Loucy (cell line): ENCODE data around the gene HOXA1.

Source experiments
- H2AFZ ChIP-seq: fragments of 200-600 bp; sonication (generic); 2 replicates; pipeline ENCODE4 v1.6.0; 2016; ENCODE audit warnings: antibody characterized with exemption, mild to moderate bottlenecking, low read length, moderate library complexity
- H3F3A ChIP-seq: fragments of 200-600 bp; 2 replicates; pipeline ENCODE4 v1.6.0; 2016; ENCODE audit warnings: antibody characterized with exemption, low read depth, mild to moderate bottlenecking
- H3K27me3 ChIP-seq: fragments of 200-600 bp; sonication (generic); 2 replicates; pipeline ENCODE4 v1.6.1; 2014; ENCODE audit warnings: low read length, mild to moderate bottlenecking; ENCODE audit not compliant: insufficient read depth, poor library complexity, severe bottlenecking
- H3K36me3 ChIP-seq: fragments of 200-600 bp; sonication (generic); 2 replicates; pipeline ENCODE4 v1.6.1; 2016; ENCODE audit warnings: low read length; ENCODE audit not compliant: insufficient read depth
- H3K4me1 ChIP-seq: fragments of 200-600 bp; sonication (generic); 2 replicates; pipeline ENCODE4 v1.5.1; 2014; ENCODE audit warnings: low read length, mild to moderate bottlenecking; ENCODE audit not compliant: insufficient read depth, poor library complexity, severe bottlenecking
- H3K4me2 ChIP-seq: fragments of 200-600 bp; sonication (generic); 2 replicates; pipeline ENCODE4 v1.6.0; 2014; ENCODE audit warnings: antibody characterized with exemption, low read length, low read depth, mild to moderate bottlenecking; ENCODE audit not compliant: poor library complexity, severe bottlenecking
- H3K4me3 ChIP-seq: fragments of 200-600 bp; sonication (generic); 2 replicates; pipeline ENCODE4 v1.5.1; 2014; ENCODE audit warnings: low read length, mild to moderate bottlenecking, mixed read lengths; ENCODE audit not compliant: poor library complexity, severe bottlenecking
- H3K79me2 ChIP-seq: fragments of 200-600 bp; sonication (generic); 2 replicates; pipeline ENCODE4 v1.6.1; 2014; ENCODE audit warnings: low read length; ENCODE audit not compliant: insufficient read depth
- H3K9ac ChIP-seq: fragments of 200-600 bp; sonication (generic); 2 replicates; pipeline ENCODE4 v1.6.0; 2014; ENCODE audit warnings: mild to moderate bottlenecking, low read depth, low read length, moderate library complexity; ENCODE audit not compliant: poor library complexity, severe bottlenecking
- H3K9me2 ChIP-seq: fragments of 200-600 bp; sonication (generic); replicated peaks from 2 replicates; pipeline ENCODE4 v1.6.1; 2016; ENCODE audit warnings: low read depth, low read length, mixed read lengths
- H3K9me3 ChIP-seq: fragments of 200-600 bp; sonication (generic); 2 replicates; pipeline ENCODE4 v1.6.1; 2014; ENCODE audit warnings: mild to moderate bottlenecking, antibody characterized with exemption, low read length, low read depth; ENCODE audit not compliant: insufficient read depth
- H4K20me1 ChIP-seq: fragments of 200-600 bp; sonication (generic); 2 replicates; pipeline ENCODE4 v1.6.0; 2014; ENCODE audit warnings: antibody characterized with exemption, low read length, mild to moderate bottlenecking; ENCODE audit not compliant: insufficient read depth, poor library complexity, severe bottlenecking
- EZH2phosphoT487 ChIP-seq: fragments of 200-600 bp; IDR thresholded peaks from 2 replicates; pipeline ENCODE4 v1.6.1; 2018; ENCODE audit warnings: antibody characterized with exemption, mild to moderate bottlenecking, moderate library complexity, borderline replicate concordance
- TF ChIP-seq, protein P1 (sequence below): fragments of 200-600 bp; sonication (generic); conservative IDR thresholded peaks from 2 replicates; pipeline ENCODE4 v1.5.1; 2014; ENCODE audit warnings: mild to moderate bottlenecking, antibody characterized with exemption, low read length

HOXA1 gene

DNA sequence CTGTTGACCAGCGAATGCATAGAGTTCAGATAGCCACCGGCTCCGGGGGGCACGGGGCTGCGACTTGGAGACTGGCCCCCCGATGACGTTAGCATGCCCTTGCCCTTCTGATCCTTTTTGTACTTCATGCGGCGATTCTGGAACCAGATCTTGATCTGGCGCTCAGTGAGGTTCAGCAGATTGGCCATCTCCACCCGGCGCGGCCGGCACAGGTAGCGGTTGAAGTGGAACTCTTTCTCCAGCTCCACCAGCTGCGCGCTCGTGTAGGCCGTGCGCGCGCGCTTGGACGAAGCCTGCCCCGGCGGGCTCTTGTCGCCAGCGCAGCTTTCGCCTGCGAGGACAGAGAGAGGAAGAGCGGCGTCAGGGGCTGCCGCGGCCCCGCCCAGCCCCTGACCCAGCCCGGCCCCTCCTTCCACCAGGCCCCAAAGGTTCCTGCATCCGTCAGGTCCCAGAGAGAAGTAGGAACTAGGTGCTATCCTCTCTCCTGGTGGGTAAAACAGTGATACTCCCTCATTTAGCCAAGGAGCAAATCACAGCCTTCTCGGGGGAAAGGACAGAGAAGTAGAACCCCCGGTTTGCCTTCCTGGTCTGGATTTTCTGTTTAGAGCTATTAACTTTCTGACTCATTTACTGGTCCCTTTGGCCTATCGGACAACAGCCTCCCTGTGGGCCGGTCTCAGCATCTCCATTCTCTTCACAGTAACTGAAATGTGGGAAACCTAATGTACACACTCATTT is 12.8 kb upstream of the HOXA1 start:
- H3K4me1 ChIP-seq = no peaks in the 10 kb centered on the region
- no peak overlapping the region for H3K4me2 ChIP-seq
- H4K20me1 ChIP-seq = peaks cover 34% of the 10 kb centered on the region
- H3F3A ChIP-seq = no peaks in the 10 kb centered on the region
- TF ChIP-seq, protein P1, sequence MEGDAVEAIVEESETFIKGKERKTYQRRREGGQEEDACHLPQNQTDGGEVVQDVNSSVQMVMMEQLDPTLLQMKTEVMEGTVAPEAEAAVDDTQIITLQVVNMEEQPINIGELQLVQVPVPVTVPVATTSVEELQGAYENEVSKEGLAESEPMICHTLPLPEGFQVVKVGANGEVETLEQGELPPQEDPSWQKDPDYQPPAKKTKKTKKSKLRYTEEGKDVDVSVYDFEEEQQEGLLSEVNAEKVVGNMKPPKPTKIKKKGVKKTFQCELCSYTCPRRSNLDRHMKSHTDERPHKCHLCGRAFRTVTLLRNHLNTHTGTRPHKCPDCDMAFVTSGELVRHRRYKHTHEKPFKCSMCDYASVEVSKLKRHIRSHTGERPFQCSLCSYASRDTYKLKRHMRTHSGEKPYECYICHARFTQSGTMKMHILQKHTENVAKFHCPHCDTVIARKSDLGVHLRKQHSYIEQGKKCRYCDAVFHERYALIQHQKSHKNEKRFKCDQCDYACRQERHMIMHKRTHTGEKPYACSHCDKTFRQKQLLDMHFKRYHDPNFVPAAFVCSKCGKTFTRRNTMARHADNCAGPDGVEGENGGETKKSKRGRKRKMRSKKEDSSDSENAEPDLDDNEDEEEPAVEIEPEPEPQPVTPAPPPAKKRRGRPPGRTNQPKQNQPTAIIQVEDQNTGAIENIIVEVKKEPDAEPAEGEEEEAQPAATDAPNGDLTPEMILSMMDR = no peak
- no peak for TF ChIP-seq EZH2phosphoT487
- H2AFZ ChIP-seq = no peak overlapping the region
- peaks cover 61% of the 10 kb centered on the region for H3K79me2 ChIP-seq
- no peak overlapping the region for H3K4me3 ChIP-seq
- H3K9me3 ChIP-seq = no peaks in the 10 kb centered on the region
- H3K27me3 ChIP-seq = no peaks in the 10 kb centered on the region
- H3K9ac ChIP-seq = no peak overlapping the region
- H3K36me3 ChIP-seq = peaks cover 81% of the 10 kb centered on the region; the same call in 1 of the 2 replicates
- no peaks in the 10 kb centered on the region for H3K9me2 ChIP-seq

GRCh38 chr7:27107391-27108381 is 11.9 kb upstream of the HOXA1 start:
- no peaks in the 10 kb centered on the region for H3K9me3 ChIP-seq
- no peaks in the 10 kb centered on the region for H3F3A ChIP-seq
- TF ChIP-seq, protein P1 = no peak
- no peak for TF ChIP-seq EZH2phosphoT487
- no peak overlapping the region for H2AFZ ChIP-seq
- H3K9me2 ChIP-seq = no peaks in the 10 kb centered on the region
- H3K4me1 ChIP-seq = peaks cover 4% of the 10 kb centered on the region
- H3K9ac ChIP-seq = no peak overlapping the region
- H3K79me2 ChIP-seq = peaks cover 61% of the 10 kb centered on the region
- no peaks in the 10 kb centered on the region for H3K27me3 ChIP-seq
- H3K4me2 ChIP-seq = no peak overlapping the region
- H3K4me3 ChIP-seq = no peak overlapping the region
- peaks cover 30% of the 10 kb centered on the region for H4K20me1 ChIP-seq
- H3K36me3 ChIP-seq = peaks cover 75% of the 10 kb centered on the region; the same call in 1 of the 2 replicates

DNA sequence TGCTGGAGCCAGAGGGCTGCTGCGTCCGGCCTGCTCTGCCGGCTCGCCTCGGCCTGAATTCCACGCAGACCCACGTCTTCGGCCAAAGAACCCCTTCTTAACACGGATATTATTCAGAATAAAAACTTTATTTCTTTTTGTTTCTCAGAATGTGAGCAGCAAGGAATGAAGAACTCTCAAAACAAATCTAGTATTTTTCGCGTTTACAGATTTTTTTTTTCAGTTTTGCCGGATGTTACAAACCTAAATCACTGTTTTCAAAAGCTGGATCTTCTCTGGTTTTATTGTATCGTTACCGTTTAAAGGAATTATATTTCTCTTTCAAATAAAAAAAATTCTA is 11.1 kb upstream of the HOXA1 start:
- peaks cover 22% of the 10 kb centered on the region for H4K20me1 ChIP-seq
- TF ChIP-seq, protein P1 = no peak
- no peak for TF ChIP-seq EZH2phosphoT487
- no peaks in the 10 kb centered on the region for H3K27me3 ChIP-seq

More for the DNA sequence above, 11.1 kb upstream of the HOXA1 start:
- Histone ChIP-seq H2AFZ (no peak overlapping the region), H3K4me1 (peaks cover 4% of the 10 kb centered on the region), H3K9me3 (no peaks in the 10 kb centered on the region), H3F3A (no peaks in the 10 kb centered on the region), H3K9ac (no peak overlapping the region), H3K36me3 (peaks cover 67% of the 10 kb centered on the region; the same call in 1 of the 2 replicates), H3K79me2 (peaks cover 61% of the 10 kb centered on the region), H3K4me3 (no peak overlapping the region), H3K9me2 (no peaks in the 10 kb centered on the region), H3K4me2 (no peak overlapping the region)
